Stimulated activated CD4-positive, alpha-beta T cell treated with anti-CD3 and anti-CD28 coated beads, Interleukin-12 subunit alpha, Interleukin-12 subunit beta, amount 100 ng/mL, for 24 hours (primary cell): ENCODE measurements around the gene BAAT.
"Not testable (repeated sequence)": the region's sequence is repeated elsewhere in the genome, so short reads cannot be mapped to it uniquely, and the experiment has no call there.

Experiments used
- DNase-seq, 2 experiments: peaks; one replicate each; pipeline ENCODE4 v3.0.0-alpha.2; 2020; ENCODE audit warnings: low read depth in 2 of 2

BAAT gene

GRCh38 chr9:101362450-101362849 lies 22.4 kb downstream of the BAAT start:
- no peak for DNase-seq

GRCh38 chr9:101360647-101361046 lies 24.2 kb downstream of the BAAT start:
- no peak for DNase-seq

GRCh38 chr9:101359679-101360078 lies 25.1 kb downstream of the BAAT start:
- no peak for DNase-seq

DNA sequence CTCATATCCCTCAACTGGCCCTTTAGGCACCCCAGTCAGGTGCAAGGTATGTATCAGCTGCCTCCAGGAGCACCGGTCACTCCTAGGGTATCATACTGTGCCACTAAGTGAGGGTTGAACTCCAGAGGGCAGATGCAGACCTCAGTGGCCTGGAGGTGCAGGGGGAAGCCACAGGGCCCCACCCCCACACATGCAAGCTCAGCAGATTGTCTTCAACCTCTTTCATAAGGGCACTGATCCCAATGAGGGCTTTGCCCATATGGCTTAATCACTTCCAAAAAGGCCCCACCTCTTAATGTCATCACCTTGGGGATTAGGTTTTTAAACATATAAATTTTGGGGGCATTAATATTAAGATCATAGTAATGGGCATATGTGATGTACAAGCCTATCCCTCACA lies 28.2 kb downstream of the BAAT start:
- no peak for DNase-seq

- no peak for DNase-seq
These were observed 29.8 kb downstream of the BAAT start for GRCh38 chr9:101354765-101355708.

GRCh38 chr9:101354143-101354764 lies 30.6 kb downstream of the BAAT start:
- DNase-seq: no peak

- DNase-seq: no peak
These were observed 31.1 kb downstream of the BAAT start for GRCh38 chr9:101353683-101354082.

DNA sequence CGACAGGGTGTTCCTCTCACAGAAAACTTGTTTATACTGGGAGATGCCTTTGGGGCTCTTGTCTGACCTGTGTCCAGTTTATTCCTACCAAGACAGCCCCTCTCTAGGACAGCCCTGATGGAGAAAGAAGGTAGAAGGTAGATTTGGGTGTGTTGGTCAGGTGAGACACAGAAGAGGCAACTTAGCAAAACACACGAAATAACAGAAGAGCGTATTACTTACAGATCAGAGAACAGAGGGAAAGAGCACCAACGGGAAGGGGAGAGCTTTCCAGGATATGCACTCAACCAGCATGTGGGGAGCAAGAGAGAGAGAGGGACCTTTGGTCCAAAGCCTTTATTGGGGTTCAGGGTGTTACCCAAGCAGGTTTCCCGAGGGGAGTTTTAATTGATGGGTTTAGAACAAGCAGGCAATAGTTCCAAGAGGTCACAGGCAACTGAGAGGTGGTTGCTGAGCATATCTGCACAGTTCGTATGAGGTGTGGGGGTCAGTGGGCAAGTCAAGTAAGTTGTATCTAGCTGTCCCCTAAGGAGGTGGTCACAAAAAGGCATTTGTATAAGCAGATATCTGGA lies 31.8 kb downstream of the BAAT start:
- no peak for DNase-seq

GRCh38 chr9:101350285-101350684 lies 34.5 kb downstream of the BAAT start:
- no peak for DNase-seq

- no peak for DNase-seq
These were observed 42.2 kb downstream of the BAAT start for GRCh38 chr9:101342595-101342994.

- DNase-seq: no peak
These were observed 42.8 kb downstream of the BAAT start for GRCh38 chr9:101341958-101342357.

- no peak for DNase-seq
These were observed 47.6 kb downstream of the BAAT start for GRCh38 chr9:101337237-101337636.

DNA sequence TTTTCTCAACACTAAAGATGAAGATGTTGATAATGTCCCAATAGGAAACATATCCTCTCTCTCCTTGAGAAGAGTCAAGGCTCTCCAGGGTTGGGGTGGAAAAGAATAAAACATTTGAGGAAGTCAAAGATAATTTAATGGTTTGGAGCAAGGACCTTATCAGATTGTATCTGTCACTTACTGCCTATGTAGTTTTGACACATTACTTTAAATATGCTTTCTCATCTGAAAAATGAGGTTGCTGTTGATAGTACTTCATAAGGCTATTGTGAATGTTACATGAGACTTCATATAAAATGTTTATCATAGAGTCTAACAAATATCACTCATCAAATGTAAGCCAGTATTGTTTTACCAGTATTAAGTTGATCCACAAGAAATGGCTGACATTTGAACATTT lies 48.7 kb downstream of the BAAT start:
- DNase-seq: no peak

DNA sequence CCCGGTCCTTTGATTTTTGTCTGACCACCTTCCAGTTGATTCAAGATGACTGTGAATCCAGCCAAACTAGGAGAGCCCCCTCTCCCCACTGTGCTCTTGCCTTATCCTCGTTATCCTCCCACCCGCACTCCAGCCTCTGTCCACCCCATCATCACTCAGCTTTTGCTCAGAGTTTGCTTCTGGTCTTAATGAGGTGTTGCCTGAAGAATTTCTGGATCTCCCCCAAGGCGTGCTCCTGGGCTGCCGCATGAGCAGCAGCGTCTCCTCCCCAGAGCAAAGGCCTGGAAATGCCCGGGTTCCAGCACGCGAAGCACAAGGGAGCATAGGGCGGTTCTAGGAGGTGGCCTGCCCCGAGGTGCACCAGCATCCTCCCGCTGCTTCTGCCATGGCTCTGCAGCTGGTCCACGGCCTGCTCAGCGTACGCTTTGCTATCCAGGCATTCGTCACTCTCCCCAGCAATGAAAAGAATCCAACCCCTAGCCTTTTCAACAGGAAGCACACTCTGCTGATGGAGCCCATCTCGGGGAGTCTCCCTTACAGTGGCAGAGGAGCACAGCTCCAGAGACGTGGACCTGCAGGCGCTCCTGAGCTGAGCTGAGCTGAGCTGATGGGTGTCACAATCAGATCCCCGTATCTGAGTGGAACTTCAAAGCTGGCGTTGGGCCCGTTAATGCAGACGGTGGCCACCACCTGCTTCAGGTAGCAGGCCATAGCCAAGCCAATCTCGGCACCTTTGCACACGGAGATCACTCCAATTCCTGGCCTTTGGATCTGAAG lies 50.7 kb downstream of the BAAT start:
- DNase-seq: no peak

DNA sequence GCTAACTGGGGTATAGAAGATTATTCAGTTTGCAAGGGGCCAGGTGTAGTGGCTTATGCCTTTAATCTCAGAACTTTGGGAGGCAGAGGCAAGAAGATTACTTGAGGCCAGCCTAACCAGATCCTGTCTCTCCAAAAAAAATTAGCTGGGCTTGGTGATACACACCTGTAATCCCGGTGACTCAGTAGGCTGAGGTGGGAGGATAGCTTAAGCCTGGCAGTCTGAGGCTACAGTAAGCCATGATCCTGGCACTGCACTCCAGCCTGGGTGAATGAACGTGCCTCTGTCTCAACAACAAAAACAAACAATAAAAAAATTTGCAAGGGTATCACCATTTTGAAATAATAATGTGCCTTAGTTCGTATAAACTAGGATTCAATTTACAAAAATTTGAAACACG lies 51.3 kb downstream of the BAAT start:
- no peak for DNase-seq

- no peak for DNase-seq
These were observed 52.4 kb downstream of the BAAT start for GRCh38 chr9:101332362-101332761.

GRCh38 chr9:101327422-101327909 lies 57.3 kb downstream of the BAAT start:
- DNase-seq: not testable (repeated sequence)

GRCh38 chr9:101326501-101326900 lies 58.3 kb downstream of the BAAT start:
- DNase-seq: no peak

GRCh38 chr9:101326035-101326434 lies 58.8 kb downstream of the BAAT start:
- DNase-seq: no peak

GRCh38 chr9:101325053-101325452 lies 59.8 kb downstream of the BAAT start:
- DNase-seq: no peak

DNA sequence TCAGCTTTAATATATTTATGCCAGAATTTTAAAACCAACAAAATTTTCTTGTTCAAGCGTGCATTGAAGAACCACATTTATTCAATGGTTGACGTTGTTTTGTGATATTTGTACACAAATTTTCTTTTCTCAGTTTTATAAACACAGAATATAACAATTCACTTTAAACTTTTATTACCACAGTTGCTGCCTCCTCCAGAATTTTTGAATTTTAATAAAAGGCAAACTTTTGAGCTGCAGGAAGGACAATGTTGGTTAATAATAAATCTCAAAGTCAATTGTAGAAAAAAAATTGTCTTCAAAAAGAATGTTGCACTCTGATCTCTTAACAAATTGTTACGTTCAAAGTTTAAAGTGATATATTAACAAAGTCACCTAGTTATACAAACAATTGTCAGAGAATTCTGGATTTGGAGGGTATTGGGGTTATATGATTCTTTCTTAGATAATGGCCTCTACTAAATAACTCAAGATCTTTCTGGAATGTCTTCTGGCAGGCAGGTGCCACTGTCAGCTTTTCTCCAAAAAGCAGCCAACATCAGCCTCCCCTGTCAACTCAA lies 60.5 kb downstream of the BAAT start:
- DNase-seq: no peak

GRCh38 chr9:101323129-101323528 lies 61.7 kb downstream of the BAAT start:
- no peak for DNase-seq
